Hepatic stellate cell (primary cell): ENCODE data around the gene LMNA.
A peak's percentile ranks its signal among the peaks of the same experiment; 100 is the strongest.
"Not testable (repeated sequence)": the region's sequence is repeated elsewhere in the genome, so short reads cannot be mapped to it uniquely, and the experiment has no call there.

Experiments
- DNase-seq: peaks from one replicate; pipeline ENCODE4 v3.0.0; 2011; ENCODE audit warnings: low spot score

LMNA gene

GRCh38 chr1:156122086-156122485 is 7.6 kb downstream of the LMNA start:
- DNase-seq, result no peak

GRCh38 chr1:156122519-156123355 is 8.2 kb downstream of the LMNA start:
- peak; percentile 59 for DNase-seq

- DNase-seq, result peak; percentile 59
Measured at GRCh38 chr1:156123356-156124196, 9.1 kb downstream of the LMNA start.

- DNase-seq, result no peak
Measured at GRCh38 chr1:156124557-156125483, 10.3 kb downstream of the LMNA start.

GRCh38 chr1:156125544-156125943 is 11.0 kb downstream of the LMNA start:
- not testable (repeated sequence) for DNase-seq

- DNase-seq, result peak; percentile 84
Measured at GRCh38 chr1:156126043-156126629, 11.6 kb downstream of the LMNA start.

GRCh38 chr1:156126630-156127534 is 12.4 kb downstream of the LMNA start:
- peak; percentile 69 for DNase-seq

GRCh38 chr1:156128308-156128653 is 13.8 kb downstream of the LMNA start:
- DNase-seq, result no peak

- no peak for DNase-seq
Measured at GRCh38 chr1:156128654-156129597, 14.4 kb downstream of the LMNA start.

GRCh38 chr1:156129687-156130577 is 15.4 kb downstream of the LMNA start:
- DNase-seq, result peak; percentile 89

- DNase-seq, result no peak
Measured at GRCh38 chr1:156130578-156130942, 16.0 kb downstream of the LMNA start.

GRCh38 chr1:156134716-156135435 is 20.4 kb downstream of the LMNA start:
- no peak for DNase-seq

- DNase-seq, result no peak
Measured at GRCh38 chr1:156135930-156136871, 21.7 kb downstream of the LMNA start.

- no peak for DNase-seq
Measured at GRCh38 chr1:156136970-156137483, 22.5 kb downstream of the LMNA start.

GRCh38 chr1:156138458-156138867 is 24.0 kb downstream of the LMNA start:
- no peak for DNase-seq
